Fibroblast of skin of abdomen (primary cell): ENCODE results near the gene MICU1. TPM values are rescaled to one million over a fixed set of nuclear protein-coding genes. Genes with fewer than 3 reads are reported as not detected.
"Not testable (repeated sequence)": the region's sequence is repeated elsewhere in the genome, so short reads cannot be mapped to it uniquely, and the experiment has no call there.

Experiments used
- DNase-seq: peaks from one replicate; pipeline ENCODE4 v3.0.0-alpha.2; 2013
- polyA plus RNA-seq, 2 experiments: library from polyadenylated mRNA; unstranded; fragments of 120-200 nt; gene quantifications; one replicate each; pipeline ENCODE4 v1.2.1, GENCODE V29; 2013; ENCODE audit not compliant: insufficient read length in 2 of 2

The MICU1 gene
- polyA plus RNA-seq (2013, experiment 1 of 2; ENCODE audit: insufficient read length), result 53.0 TPM
- 51.8 TPM for polyA plus RNA-seq (2013, experiment 2 of 2; ENCODE audit: insufficient read length)

- peak; percentile 95 for DNase-seq
These were observed at the start of gene MICU1 for GRCh38 chr10:72625608-72626443. Gene MICU1 (minus strand): TSS chr10:72626079. CDS start chr10:72566793, 59,286 bp downstream.

DNA sequence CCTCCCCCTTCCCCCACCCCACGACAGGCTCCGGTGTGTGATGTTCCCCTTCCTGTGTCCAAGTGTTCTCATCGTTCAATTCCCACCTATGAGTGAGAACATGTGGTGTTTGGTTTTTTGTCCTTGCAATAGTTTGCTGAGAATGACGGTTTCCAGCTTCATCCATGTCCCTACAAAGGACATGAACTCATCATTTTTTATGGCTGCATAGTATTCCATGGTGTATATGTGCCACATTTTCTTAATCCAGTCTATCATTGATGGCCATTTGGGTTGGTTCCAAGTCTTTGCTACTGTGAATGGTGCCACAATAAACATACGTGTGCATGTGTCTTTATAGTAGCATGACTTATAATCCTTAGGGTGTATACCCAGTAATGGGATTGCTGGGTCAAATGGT is 48.3 kb upstream of the MICU1 start:
- DNase-seq, result not testable (repeated sequence)

DNA sequence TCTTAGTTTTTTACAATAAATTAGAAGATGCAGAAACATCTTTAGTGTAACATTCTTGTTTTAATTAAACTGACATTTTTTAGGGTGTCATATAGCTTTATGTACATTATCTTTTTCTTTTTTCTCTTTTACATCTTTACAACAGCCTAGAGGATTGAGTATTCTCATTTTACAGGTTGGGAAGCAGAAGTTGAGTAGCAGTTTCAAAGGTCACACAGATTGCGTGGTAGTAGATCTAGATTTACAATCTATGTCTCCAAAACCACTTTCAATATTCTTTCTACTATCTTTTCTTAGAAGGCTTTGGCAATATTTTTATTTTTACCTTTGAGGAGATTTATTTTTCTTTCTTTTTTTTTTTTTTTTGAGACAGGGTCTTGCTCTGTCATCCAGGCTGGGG is 47.4 kb upstream of the MICU1 start:
- no peak for DNase-seq

- no peak for DNase-seq
These were observed 41.5 kb upstream of the MICU1 start for GRCh38 chr10:72667207-72667864.

DNA sequence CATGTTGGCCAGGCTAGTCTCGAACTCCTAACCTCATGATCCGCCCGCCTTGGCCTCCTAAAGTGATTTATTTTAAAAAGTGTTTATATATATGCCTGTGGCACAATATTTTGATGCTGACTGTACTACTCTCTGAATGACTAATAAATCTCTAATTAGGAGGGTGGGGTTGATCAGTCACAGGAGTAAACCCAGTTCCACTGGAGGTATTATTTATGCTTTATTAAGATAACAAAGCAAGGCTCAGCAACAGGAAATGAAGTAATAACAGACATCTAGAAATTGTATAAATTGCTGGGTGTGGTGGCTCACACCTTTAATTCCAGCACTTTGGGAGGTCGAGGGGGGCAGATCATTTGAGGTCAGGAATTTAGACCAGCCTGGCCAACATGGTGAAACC is 40.0 kb upstream of the MICU1 start:
- peak; percentile 8 for DNase-seq

DNA sequence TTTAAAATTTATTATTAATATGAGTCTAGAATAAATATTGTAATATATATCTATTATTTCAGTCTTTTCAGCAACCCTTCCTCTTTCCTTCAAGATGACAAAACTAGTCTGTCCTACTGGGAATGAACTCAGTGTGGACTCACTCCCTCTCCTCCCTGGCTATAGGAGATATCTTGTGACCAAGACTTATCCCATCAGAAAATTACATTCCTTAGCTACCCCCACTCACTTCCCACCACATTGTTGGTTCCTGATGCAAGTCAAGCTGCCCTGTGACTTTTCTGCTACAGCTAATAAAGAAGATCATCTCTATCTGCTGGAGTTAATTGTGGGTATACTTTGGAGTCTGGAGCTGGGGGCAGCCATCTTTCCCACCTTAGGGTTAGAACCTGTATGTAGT is 38.1 kb upstream of the MICU1 start:
- no peak for DNase-seq

DNA sequence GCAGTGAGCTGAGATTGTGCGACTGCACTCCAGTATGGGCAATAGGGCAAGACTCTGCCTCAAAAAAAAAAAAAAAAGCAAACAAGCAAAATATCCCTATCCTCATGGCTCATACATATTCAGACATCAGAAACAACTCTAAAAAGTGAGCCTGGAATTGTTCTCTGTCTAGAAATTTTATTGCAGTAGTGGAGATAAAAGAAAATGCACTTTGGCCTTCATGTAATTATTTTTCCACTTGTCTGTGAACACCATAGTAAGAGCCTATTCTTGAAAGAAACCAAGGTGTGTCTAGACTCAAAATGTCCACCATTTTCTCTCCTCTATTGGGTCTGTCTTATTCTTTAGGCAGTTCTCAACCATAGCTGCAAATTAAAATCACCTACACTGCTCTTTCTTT is 35.6 kb upstream of the MICU1 start:
- no peak for DNase-seq

- no peak for DNase-seq
These were observed 34.3 kb upstream of the MICU1 start for GRCh38 chr10:72660220-72660619.

DNA sequence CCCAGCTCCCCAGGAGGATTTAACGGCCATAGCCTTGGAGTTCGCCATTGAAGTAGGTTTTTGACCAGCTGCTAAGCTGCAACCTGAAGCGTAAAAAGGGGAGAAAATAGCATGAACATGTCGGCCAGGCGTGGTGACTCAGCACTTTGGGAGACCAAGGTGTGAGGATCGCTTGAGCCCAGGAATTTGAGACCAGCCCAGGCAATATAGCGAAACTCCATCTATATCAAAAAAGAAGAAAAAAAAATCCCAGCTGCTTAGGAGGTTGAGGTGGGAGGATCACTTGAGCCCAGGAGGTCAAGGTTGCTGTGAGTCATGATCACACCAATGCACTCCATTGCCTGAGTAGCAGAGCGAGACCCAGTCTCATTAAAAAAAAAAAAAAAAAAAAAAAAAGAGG is 33.8 kb upstream of the MICU1 start:
- DNase-seq, result no peak

DNA sequence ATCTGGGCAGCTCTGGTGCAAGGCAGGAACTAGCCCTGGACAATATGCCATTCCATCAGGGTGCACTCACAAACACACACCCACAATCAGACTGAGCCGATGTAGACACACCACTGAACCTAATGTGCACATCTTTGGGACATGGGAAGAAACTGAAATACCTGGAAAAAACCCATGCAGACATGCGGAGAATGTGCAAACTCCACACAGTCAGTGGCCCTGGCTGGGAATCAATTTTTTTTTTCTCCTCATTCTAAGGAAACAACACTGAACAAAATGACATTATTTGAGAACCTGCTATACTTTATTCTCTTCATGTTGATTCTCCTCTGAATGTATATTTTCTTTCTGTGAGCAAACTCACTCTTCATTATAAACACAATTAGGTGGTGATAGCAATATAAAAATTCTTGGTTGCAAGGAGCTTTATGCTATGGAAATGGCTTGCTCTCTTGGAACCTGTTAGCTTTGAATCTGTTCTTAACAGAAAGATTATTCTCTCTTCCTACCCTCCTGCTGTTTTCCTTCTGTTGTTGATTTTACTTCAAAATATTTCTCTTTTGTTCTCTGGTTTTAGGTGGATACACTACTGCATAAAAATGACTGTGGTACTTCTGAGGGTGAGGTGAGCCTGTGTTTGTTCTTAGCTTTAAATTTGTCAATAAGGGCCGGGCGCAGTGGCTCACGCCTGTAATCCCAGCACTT is 33.0 kb upstream of the MICU1 start:
- no peak for DNase-seq

DNA sequence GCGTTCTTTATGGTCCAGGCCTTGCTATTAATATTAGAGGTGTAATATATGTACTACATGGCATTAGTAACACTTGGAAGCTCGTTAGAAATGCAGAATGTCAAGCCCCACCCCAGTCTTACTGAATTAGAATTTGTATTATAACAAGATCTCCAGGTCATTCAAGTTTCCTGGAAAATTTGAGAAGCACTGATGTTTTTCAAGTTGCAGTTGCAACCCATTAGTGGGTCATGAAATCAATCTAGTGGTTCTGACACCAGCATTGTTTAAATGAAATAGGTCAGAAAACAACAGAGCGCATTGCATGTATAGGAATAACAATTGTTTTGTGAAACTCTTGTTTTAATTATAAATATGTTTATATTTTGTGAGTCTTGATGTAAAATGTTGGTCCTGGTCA is 28.8 kb upstream of the MICU1 start:
- DNase-seq, result no peak

GRCh38 chr10:72653383-72654096 is 27.7 kb upstream of the MICU1 start:
- DNase-seq, result no peak

DNA sequence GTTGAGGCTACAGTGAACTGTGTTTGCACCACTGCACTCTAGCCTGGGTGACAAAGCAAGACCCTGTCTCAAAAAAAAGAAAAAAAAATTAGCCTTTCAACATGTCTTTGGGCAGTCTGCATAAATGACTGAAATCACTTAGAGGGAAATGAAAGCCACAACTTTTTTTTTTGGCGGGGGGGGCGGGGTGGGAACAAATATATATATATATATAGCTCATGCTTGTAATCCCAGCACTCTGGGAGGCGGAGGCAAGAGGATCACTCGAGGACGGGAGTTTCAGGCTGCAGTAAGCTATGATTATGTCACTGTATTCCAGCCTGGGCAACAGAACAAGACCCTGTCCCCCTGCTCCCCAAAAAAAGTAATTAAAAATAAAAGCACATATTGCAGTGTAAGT is 23.4 kb upstream of the MICU1 start:
- DNase-seq, result no peak

- DNase-seq, result no peak
These were observed 22.4 kb upstream of the MICU1 start for GRCh38 chr10:72648301-72648700.

GRCh38 chr10:72646971-72647370 is 21.1 kb upstream of the MICU1 start:
- DNase-seq, result not testable (repeated sequence)

- no peak for DNase-seq
These were observed 19.5 kb upstream of the MICU1 start for GRCh38 chr10:72645263-72645858.

- no peak for DNase-seq
These were observed 16.4 kb upstream of the MICU1 start for GRCh38 chr10:72642318-72642717.

GRCh38 chr10:72639441-72639873 is 13.6 kb upstream of the MICU1 start:
- no peak for DNase-seq

GRCh38 chr10:72638586-72639440 is 12.9 kb upstream of the MICU1 start:
- no peak for DNase-seq

- peak; percentile 71 for DNase-seq
These were observed 11.5 kb upstream of the MICU1 start for GRCh38 chr10:72637398-72637857.

DNA sequence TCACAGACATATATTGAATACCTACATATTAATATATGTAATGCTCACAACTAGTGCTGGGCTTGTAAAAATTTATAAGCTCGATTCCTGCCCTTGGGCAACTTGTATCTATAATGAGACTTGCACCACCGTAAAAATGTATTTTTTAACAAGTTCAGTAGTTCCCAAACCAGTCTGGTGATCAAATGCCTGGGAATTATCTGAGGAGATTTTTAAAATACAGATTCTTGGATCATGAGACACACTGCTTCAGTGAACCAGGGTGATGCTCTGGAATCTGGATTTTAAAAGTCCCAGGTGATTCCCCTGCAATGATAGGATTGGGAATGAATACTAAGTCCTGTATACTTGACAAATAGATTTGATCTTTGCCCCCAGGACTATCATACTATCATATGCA is 4.3 kb upstream of the MICU1 start:
- DNase-seq, result no peak
